Subcutaneous adipose tissue (tissue), 4 donors: ENCODE measurements around the gene APOL6. TPM values are rescaled to one million over a fixed set of nuclear protein-coding genes. Genes with fewer than 3 reads are reported as not detected.

ENCODE experiments used
- total RNA-seq, 4 donors: library from RNA; depleted of rRNA; stranded (reverse); fragments of >200 nt; gene quantifications; one replicate each; pipeline ENCODE4 v1.1.0, GENCODE V29; 2016
- TF ChIP-seq, protein P1 (sequence below): fragments of 450-650 bp; IDR thresholded peaks from one replicate; pipeline ENCODE4 v1.5.1; 2016; ENCODE audit warnings: low read depth, mild to moderate bottlenecking, control low read depth, antibody characterized with exemption, moderate library complexity

APOL6 gene, protein sequence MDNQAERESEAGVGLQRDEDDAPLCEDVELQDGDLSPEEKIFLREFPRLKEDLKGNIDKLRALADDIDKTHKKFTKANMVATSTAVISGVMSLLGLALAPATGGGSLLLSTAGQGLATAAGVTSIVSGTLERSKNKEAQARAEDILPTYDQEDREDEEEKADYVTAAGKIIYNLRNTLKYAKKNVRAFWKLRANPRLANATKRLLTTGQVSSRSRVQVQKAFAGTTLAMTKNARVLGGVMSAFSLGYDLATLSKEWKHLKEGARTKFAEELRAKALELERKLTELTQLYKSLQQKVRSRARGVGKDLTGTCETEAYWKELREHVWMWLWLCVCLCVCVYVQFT
- total RNA-seq: 100 to 1,000 TPM in 2 of 4 donors, 10 to 100 TPM in 2; 64.1 to 117 (median 101) TPM

DNA sequence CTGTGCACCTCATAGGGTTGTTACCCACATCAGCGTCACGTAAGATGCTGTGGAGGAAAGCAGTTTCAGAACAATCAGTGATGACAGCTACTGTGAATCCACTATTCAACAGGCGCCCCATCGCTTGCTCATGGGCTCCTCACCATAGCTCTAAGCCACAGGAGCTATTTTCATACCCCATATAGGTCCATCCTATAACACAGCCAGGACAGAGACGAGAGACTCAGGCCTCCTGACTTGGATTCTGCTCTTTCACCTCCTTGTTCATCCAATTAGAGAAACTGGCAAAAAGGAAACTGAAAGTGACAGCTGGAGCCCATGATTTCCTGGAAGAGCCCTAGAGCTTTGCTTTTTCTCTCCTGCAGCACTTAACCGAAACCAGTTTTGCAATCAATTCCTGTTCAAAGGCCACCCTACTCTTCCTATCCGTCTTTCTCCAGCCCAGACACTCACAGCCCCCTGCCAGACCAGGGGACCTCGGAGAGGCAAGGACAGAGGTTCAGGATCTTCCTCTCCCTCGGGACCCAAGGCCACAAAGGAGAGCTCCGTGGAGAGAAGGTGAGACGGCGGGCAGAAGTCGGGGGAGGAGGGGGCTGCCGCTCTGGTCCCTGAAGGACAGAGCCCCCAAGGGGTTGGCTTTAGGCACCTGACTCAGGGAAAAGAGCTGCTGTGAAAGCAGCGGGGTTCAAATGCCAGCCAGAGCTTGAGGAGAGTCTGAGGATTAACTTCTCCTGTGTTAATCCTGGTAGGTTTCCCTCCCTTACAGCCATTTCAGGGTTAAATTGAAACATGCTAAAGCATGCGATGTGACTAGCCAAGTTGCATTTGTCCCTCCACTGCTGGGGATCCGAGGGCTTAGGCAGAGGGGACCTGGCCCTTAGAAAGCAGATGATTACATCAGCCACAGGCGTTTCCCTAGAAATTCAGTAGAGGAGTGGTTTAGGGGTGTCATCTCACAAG, at the start of gene APOL6:
TSS of gene APOL6 (plus strand) at position 381 of the 960 bp plus-strand sequence. CDS start 7,980 bp downstream, outside the sequence.
- TF ChIP-seq, protein P1, sequence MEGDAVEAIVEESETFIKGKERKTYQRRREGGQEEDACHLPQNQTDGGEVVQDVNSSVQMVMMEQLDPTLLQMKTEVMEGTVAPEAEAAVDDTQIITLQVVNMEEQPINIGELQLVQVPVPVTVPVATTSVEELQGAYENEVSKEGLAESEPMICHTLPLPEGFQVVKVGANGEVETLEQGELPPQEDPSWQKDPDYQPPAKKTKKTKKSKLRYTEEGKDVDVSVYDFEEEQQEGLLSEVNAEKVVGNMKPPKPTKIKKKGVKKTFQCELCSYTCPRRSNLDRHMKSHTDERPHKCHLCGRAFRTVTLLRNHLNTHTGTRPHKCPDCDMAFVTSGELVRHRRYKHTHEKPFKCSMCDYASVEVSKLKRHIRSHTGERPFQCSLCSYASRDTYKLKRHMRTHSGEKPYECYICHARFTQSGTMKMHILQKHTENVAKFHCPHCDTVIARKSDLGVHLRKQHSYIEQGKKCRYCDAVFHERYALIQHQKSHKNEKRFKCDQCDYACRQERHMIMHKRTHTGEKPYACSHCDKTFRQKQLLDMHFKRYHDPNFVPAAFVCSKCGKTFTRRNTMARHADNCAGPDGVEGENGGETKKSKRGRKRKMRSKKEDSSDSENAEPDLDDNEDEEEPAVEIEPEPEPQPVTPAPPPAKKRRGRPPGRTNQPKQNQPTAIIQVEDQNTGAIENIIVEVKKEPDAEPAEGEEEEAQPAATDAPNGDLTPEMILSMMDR: no peak

DNA sequence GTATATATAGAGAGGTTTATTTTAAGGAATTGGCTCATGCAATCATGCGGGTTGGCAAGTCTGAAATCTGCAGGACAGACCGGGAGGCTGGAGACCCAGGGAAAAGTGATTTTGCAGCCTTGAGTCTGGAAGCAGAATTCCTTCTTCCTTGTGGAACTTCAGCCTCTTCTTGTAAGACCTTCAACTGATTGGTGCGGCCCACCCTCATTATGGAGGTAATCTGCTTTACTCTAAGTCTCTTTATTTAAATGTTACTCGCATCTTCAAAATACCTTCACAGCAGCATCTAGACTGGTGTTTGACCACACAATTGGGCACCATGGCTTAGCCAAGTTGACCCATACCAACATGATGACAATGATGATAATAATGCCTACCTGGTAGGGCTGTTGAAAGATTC, 48.9 kb upstream of the APOL6 start:
- TF ChIP-seq, protein P1: no peak

DNA sequence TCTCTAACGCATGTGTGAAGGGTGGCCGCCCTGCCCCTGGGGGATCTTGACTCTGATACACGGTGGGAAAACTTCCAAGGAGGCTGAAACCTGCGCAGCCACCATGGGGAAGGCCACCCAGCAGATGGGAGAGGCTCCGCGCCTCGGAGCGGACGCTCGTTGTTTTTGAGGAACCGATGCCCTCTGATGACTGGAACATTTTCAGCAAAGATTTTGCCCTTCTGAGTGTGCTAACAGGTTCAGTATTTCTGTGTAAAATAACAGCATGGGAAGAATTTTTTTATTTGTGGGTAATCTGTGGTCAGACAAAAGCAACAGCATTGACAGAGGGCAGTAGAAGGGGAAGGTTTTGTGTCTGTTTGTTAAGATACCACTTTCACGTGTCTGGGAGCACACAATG, 47.8 kb upstream of the APOL6 start:
- TF ChIP-seq, protein P1: no peak

DNA sequence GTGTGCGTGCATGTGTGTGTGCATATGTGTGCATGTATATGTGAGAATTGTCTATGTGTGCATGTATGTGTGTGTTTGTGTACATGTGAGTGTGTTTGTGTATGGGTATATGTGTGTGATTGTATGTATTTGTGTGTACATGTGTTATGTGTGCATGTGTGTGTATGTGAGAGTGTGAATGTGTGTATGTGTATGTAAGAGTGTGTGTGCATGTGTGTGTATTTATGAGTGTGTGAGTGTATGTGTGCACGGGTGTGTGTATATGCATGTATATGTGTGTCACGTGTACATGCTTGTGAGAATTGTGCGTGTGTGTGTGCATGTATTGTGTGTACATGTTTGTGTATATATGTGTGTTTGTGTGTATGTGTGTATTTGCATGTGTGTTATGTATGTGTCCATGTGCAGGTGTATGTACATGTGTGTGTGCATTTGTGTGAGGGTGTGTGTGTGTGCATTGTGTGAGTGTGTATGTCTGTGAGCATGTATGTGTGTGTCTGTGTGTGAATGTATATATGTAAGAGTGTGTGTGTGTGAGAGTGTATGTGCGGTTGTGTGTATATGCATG, 47.1 kb upstream of the APOL6 start:
- TF ChIP-seq, protein P1: no peak

DNA sequence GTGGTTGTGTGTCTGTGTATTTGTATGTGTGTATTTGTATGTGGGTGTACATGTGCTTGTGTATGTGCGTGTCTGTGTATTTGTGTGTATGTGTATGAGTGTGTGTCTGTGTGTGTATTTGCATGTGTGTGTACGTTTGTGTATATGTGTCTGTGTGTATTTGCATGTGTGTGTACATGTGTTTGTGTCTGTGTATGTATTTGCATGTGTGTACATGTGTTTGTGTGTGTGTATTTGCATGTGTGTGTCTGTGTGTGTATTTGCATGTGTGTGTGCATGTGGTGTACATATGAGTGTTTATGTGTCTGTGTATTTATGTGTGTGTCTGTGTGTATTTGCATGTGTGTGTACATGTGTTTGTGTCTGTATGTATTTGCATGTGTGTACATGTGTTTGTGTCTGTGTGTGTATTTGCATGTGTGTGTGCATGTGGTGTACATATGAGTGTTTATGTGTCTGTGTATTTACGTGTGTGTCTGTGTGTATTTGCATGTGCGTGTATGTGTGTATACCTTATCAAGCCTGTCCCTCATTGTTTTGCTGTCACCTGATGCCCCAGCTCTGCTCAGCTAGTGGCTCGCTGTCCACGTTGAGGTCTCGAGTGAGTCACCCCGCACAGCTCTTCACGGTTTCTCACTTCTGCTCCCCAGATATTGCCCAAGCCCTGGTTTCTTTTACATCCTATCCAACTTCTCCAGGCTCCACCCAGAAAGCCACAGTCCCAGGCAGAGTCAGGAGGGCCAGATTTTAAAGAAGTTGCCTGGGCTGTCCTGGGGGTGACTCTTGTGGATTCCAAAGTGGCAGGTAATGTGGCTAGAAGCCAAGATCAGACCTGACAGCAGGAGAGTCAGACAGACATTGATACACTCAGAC, 46.3 kb upstream of the APOL6 start:
- TF ChIP-seq, protein P1: no peak

DNA sequence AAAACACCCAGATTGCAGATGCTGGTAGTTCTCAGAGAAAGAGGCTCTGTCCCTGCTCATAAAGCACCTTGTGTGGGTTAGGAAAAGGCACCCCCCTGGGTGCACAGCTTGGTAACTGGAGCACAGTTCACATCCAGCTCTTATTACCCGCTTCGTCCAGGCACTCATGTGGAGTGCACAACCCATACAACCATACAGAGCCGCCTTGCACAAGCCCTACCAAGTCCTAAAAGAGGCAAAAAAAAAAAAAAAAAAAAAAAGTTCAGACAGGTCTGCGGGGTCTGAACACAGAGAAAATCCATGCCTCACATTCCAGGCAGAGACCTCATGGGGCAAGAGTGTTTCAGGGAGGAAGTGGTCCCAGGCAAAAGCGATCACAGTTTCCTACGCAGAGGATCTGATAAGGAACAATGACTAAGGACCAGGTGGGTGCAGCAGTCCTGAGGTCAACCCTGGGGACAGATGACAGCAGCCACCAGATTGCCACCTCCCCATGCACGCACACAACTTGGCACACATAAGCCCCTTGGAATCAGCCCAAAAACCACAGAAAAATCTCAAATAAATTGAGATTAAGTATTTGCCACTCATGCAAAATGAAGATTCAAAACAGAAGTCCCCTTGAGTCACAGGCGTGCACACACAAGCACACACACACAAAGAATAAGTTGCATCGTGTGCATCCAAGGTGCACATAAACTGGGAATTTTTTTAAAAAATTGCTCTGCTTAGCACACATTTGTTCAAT, 43.5 kb upstream of the APOL6 start:
- TF ChIP-seq, protein P1: no peak
